K562 (cell line): Measurements from ENCODE around the gene HEPACAM. TPM values are rescaled to one million over a fixed set of nuclear protein-coding genes. Genes with fewer than 3 reads are reported as not detected.

Source experiments
- ARID2 ChIP-seq: fragments of 450-650 bp; IDR thresholded peaks from 2 replicates; pipeline ENCODE4 v1.6.1; 2017; ENCODE audit warnings: antibody characterized with exemption, mild to moderate bottlenecking
- CXXC5 ChIP-seq: fragments of 250-450 bp; sonication (Bioruptor Pico); IDR thresholded peaks from 2 replicates; pipeline ENCODE4 v1.8.0; 2022; ENCODE audit warnings: inconsistent platforms, mild to moderate bottlenecking, moderate library complexity
- NCOR1 ChIP-seq: fragments of 450-650 bp; IDR thresholded peaks from 2 replicates; pipeline ENCODE4 v1.6.1; 2016; ENCODE audit warnings: mild to moderate bottlenecking, moderate library complexity
- ZNF274 ChIP-seq: IDR thresholded peaks from 2 replicates; pipeline ENCODE4 v1.6.1; 2011; ENCODE audit warnings: low read depth, mild to moderate bottlenecking, low read length, moderate library complexity, borderline replicate concordance
- ZNF41 ChIP-seq: fragments of 250-450 bp; sonication (Bioruptor Pico); conservative IDR thresholded peaks from 2 replicates; pipeline ENCODE4 v1.4.0; 2020; ENCODE audit warnings: mild to moderate bottlenecking
- polyA plus RNA-seq, 8 experiments: library from polyadenylated mRNA; depleted of rRNA in 4 of 8; stranded (reverse) in 5 of 8; unstranded in 3 of 8; fragments of >200 nt; fragmentation: Nextera tagmentation in 2 of 8; fragmentation: Illumina TruSeq in 1 of 8; extraction: Ambion mirVana in 2 of 8; extraction: Trizol in 1 of 8; gene quantifications; 2 replicates each; pipeline versions ENCODE4 v1.2.1 to v1.2.3, GENCODE V29; 2011 to 2014; ENCODE audit warnings: inconsistent platforms in 1 of 8, missing spikeins in 1 of 8
- total RNA-seq, 7 experiments: library from RNA; depleted of rRNA in 6 of 7; stranded (reverse); fragments of >200 nt in 6 of 7; fragmentation: Illumina TruSeq in 2 of 7; extraction: Trizol in 2 of 7; gene quantifications; 2 replicates each; pipeline versions ENCODE4 v1.2.1 to v1.2.3, GENCODE V29; 2011 to 2021; ENCODE audit warnings: low replicate concordance in 1 of 7
- TF ChIP-seq, protein P1 (sequence below): sonication (generic); formaldehyde crosslinking; IDR thresholded peaks from 2 replicates; pipeline ENCODE4 v1.8.0; 2023; ENCODE audit warnings: mild to moderate bottlenecking, missing genetic modification reagents
- TF ChIP-seq, protein P2 (sequence below): fragments of 450-650 bp; IDR thresholded peaks from 2 replicates; pipeline ENCODE4 v1.7.0; 2016; ENCODE audit warnings: borderline replicate concordance
- TF ChIP-seq, protein P3 (sequence below): fragments of 250-450 bp; sonication (Bioruptor Pico); IDR thresholded peaks from 2 replicates; pipeline ENCODE4 v1.4.0; 2020; ENCODE audit warnings: mild to moderate bottlenecking
- TF ChIP-seq, protein P4 (sequence below), 2 experiments: fragments of 200-800 bp in 1 of 2; sonication (Bioruptor generic) in 1 of 2; sonication (generic) in 1 of 2; formaldehyde crosslinking in 1 of 2; IDR thresholded peaks in 1 of 2; conservative IDR thresholded peaks in 1 of 2; 2 replicates each; pipeline versions ENCODE4 v1.5.0 to v1.6.1; 2016 to 2020; ENCODE audit warnings: missing compliant biosample characterization in 1 of 2, missing genetic modification characterization in 1 of 2, missing genetic modification reagents in 1 of 2

The HEPACAM gene
- total and polyA plus RNA-seq, 9 of the 15 experiments (the other 6 are each of a cell fraction or from before 2014, with no cell fraction given), result not detected

DNA sequence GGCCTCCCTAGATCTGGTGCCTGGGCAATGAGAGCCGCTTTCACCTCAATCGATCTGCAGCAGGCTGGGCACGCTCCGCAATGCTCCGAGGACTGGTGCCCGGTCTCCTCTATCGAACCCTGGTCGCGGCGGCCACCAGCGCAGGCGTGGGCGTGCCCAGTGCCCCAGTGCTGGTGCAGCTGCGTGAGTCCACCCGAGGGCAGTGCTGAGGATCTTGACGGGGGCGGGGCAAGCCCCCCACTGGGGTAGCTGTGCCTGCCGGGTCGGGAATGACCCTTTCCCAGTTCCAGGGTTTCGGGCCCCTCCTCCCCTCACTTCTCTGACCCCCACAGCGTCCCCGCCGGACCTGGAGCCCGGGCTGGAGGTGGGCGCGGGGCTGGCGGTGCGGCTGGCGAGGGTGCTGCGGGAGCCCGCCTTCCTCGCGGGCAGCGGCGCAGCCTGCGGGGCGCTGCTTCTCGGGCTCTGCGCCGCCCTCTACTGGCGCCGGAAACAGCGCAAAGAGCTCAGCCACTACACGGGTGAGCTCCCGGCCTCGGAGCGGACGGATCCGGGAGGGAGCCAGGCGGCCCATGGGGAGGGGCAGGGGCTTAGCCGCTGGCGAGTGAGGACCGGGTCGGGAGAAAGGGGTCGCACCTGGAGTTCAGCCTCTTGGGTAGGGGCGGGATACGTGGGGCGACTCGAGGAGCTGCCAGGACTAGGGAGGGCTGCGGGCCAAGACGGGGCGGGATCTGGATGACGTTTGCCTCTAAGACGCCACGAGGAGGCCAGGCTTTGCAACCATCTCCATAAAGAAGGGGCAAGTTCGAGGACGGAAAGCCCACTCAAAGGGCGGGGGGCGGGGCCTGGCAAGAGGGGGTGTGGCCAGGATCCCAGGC, 59.7 kb downstream of the HEPACAM start (continued):
- TF ChIP-seq, protein P1, sequence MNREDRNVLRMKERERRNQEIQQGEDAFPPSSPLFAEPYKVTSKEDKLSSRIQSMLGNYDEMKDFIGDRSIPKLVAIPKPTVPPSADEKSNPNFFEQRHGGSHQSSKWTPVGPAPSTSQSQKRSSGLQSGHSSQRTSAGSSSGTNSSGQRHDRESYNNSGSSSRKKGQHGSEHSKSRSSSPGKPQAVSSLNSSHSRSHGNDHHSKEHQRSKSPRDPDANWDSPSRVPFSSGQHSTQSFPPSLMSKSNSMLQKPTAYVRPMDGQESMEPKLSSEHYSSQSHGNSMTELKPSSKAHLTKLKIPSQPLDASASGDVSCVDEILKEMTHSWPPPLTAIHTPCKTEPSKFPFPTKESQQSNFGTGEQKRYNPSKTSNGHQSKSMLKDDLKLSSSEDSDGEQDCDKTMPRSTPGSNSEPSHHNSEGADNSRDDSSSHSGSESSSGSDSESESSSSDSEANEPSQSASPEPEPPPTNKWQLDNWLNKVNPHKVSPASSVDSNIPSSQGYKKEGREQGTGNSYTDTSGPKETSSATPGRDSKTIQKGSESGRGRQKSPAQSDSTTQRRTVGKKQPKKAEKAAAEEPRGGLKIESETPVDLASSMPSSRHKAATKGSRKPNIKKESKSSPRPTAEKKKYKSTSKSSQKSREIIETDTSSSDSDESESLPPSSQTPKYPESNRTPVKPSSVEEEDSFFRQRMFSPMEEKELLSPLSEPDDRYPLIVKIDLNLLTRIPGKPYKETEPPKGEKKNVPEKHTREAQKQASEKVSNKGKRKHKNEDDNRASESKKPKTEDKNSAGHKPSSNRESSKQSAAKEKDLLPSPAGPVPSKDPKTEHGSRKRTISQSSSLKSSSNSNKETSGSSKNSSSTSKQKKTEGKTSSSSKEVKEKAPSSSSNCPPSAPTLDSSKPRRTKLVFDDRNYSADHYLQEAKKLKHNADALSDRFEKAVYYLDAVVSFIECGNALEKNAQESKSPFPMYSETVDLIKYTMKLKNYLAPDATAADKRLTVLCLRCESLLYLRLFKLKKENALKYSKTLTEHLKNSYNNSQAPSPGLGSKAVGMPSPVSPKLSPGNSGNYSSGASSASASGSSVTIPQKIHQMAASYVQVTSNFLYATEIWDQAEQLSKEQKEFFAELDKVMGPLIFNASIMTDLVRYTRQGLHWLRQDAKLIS (CRISPR knock-in tag), result 0 out of 2 replicates have a peak, but pooled peaks have one; percentile 24
- TF ChIP-seq CXXC5 (CRISPR knock-in tag) (peak; percentile 79), ARID2 (0 out of 2 replicates have a peak, but pooled peaks have one; percentile 47), ZNF274 (no peak), ZNF41 (no peak), NCOR1 (no peak)
- TF ChIP-seq, protein P2, sequence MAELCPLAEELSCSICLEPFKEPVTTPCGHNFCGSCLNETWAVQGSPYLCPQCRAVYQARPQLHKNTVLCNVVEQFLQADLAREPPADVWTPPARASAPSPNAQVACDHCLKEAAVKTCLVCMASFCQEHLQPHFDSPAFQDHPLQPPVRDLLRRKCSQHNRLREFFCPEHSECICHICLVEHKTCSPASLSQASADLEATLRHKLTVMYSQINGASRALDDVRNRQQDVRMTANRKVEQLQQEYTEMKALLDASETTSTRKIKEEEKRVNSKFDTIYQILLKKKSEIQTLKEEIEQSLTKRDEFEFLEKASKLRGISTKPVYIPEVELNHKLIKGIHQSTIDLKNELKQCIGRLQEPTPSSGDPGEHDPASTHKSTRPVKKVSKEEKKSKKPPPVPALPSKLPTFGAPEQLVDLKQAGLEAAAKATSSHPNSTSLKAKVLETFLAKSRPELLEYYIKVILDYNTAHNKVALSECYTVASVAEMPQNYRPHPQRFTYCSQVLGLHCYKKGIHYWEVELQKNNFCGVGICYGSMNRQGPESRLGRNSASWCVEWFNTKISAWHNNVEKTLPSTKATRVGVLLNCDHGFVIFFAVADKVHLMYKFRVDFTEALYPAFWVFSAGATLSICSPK, result no peak
- TF ChIP-seq, protein P3, sequence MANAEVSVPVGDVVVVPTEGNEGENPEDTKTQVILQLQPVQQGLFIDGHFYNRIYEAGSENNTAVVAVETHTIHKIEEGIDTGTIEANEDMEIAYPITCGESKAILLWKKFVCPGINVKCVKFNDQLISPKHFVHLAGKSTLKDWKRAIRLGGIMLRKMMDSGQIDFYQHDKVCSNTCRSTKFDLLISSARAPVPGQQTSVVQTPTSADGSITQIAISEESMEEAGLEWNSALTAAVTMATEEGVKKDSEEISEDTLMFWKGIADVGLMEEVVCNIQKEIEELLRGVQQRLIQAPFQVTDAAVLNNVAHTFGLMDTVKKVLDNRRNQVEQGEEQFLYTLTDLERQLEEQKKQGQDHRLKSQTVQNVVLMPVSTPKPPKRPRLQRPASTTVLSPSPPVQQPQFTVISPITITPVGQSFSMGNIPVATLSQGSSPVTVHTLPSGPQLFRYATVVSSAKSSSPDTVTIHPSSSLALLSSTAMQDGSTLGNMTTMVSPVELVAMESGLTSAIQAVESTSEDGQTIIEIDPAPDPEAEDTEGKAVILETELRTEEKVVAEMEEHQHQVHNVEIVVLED (CRISPR knock-in tag), result 0 out of 2 replicates have a peak, but pooled peaks have one; percentile 6
- TF ChIP-seq, protein P4, sequence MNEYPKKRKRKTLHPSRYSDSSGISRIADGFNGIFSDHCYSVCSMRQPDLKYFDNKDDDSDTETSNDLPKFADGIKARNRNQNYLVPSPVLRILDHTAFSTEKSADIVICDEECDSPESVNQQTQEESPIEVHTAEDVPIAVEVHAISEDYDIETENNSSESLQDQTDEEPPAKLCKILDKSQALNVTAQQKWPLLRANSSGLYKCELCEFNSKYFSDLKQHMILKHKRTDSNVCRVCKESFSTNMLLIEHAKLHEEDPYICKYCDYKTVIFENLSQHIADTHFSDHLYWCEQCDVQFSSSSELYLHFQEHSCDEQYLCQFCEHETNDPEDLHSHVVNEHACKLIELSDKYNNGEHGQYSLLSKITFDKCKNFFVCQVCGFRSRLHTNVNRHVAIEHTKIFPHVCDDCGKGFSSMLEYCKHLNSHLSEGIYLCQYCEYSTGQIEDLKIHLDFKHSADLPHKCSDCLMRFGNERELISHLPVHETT (CRISPR knock-in tag; conservative IDR thresholded peaks at IDR 0.05 in 1 of 2, IDR thresholded peaks at IDR 0.05 in 1 of 2), result no peak
